Ovary (tissue), 9 donors: ENCODE data around the gene ETFB. TPM values are rescaled to one million over a fixed set of nuclear protein-coding genes. Genes with fewer than 3 reads are reported as not detected.

ENCODE experiments used
- DNase-seq, 5 donors: peaks; one replicate each; pipeline ENCODE4 v3.0.0-alpha.2; 2019 to 2020
- H3K27ac ChIP-seq, 2 donors: fragments of 200-600 bp; one replicate each; pipeline versions ENCODE4 v1.5.1 to v1.8.0; 2019 to 2022
- H3K27me3 ChIP-seq: fragments of 200-600 bp; one replicate; pipeline ENCODE4 v1.8.0; 2022
- H3K36me3 ChIP-seq: fragments of 200-600 bp; sonication (generic); one replicate; pipeline ENCODE4 v1.5.1; 2019
- H3K4me1 ChIP-seq: one replicate; pipeline ENCODE4 v1.8.1; 2013; ENCODE audit warnings: mild to moderate bottlenecking, moderate library complexity; ENCODE audit not compliant: insufficient read depth
- H3K4me3 ChIP-seq: fragments of 200-600 bp; sonication (generic); one replicate; pipeline ENCODE4 v1.5.1; 2017
- H3K9me3 ChIP-seq, 2 donors: fragments of 200-600 bp in 1 of 2; sonication (generic) in 1 of 2; one replicate each; pipeline versions ENCODE4 v1.5.1 to v1.8.1; 2013 to 2019; ENCODE audit warnings: mild to moderate bottlenecking in 1 of 2, moderate library complexity in 1 of 2
- EP300 ChIP-seq: sonication (generic); formaldehyde crosslinking; IDR thresholded peaks from one replicate; pipeline ENCODE4 v1.6.1; 2017; ENCODE audit warnings: antibody characterized with exemption
- POLR2A ChIP-seq: fragments of 450-650 bp; IDR thresholded peaks from one replicate; pipeline ENCODE4 v1.6.1; 2017; ENCODE audit warnings: antibody characterized with exemption, mild to moderate bottlenecking, moderate library complexity
- WGBS, 3 donors: extraction: QIAGEN DNeasy Blood & Tissue Kit in 1 of 3; methylation state at CpG; one replicate each; pipeline versions ENCODE4 v1.1.5 to v1.1.7; 2013 to 2017; 5-methylcytosine and 5-hydroxymethylcytosine counted together
- intact Hi-C, 4 donors: fragments of 100-400 bp; cut with DNase I; formaldehyde crosslinking; loops; one replicate each; pipeline versions ENCODE4 v1.11.0 to v1.15.1; 2022 to 2023
- polyA plus RNA-seq, 2 donors: library from polyadenylated mRNA; stranded (reverse); fragments of 200-250 nt in 1 of 2; fragments of 350-450 nt in 1 of 2; fragmentation: Illumina TruSeq in 1 of 2; extraction: RNeasy Lipid Tissue Mini Kit (QIAGEN cat#74804) in 1 of 2; gene quantifications; one replicate each; pipeline ENCODE4 v1.2.3, GENCODE V29; 2013 to 2014
- total RNA-seq, 7 donors: library from RNA; depleted of rRNA in 2 of 7; stranded (reverse); fragments of >200 nt in 2 of 7; fragmentation: NEBNext Ultra II Directional in 3 of 7; extraction: Animal tissue kit (Norgen Biotek cat#: 25700) in 3 of 7; gene quantifications; one replicate each; pipeline versions ENCODE4 v1.1.0 to v1.2.4, GENCODE V29; 2016 to 2023
- TF ChIP-seq, protein P1 (sequence below), 3 donors: fragments of 450-650 bp in 2 of 3; fragments of 200-600 bp in 1 of 3; IDR thresholded peaks; one replicate each; pipeline versions ENCODE4 v1.5.1 to v1.8.0; 2016 to 2022; ENCODE audit warnings: antibody characterized with exemption in 3 of 3, mild to moderate bottlenecking in 1 of 3
- donor health status: DM: no; HTN: no; CAD: no; lungs with moderate emphysema.
- donor health status: DM: no; HTN: no; CAD: no.
- donor health status: Bipolar disorder and iron deficiency.
- donor health status: DM: yes; HTN: yes; CAD: no.
- donor health status: DM: no; HTN: no; CAD: no.
- donor health status: DM: yes; HTN: yes; CAD: no.

Gene ETFB
- total and polyA plus RNA-seq, 9 donors, result 12.4 to 91.3 (median 63.3) TPM

DNA sequence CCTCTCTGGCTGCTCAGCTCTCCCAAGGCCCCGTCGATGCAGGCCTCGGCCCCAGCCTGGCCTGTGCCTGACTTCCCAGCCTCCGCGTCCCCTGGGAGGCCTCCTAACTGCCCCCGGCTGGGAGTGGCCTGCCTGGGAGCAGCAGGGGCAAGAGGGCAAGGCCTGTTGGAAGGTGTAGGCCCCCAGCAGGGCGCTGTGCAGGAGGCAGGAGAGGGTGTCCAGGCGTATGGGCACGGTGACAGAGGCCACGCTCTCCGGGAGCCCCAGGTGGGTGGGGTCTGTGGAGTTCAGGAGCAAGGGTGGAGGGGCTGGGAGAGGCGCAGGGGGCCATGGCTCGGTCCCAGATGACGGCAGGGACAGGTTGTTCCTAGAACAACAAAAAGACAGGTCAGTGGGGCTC lies 23.0 kb upstream of the ETFB start:
- no peak for DNase-seq
- Histone ChIP-seq H3K36me3 (no peaks in the 10 kb centered on the region), H3K27ac (no peak overlapping the region), H3K27me3 (no peaks in the 10 kb centered on the region), H3K4me3 (no peak overlapping the region), H3K4me1 (no peaks in the 10 kb centered on the region), H3K9me3 (no peaks in the 10 kb centered on the region)
- TF ChIP-seq, protein P1, sequence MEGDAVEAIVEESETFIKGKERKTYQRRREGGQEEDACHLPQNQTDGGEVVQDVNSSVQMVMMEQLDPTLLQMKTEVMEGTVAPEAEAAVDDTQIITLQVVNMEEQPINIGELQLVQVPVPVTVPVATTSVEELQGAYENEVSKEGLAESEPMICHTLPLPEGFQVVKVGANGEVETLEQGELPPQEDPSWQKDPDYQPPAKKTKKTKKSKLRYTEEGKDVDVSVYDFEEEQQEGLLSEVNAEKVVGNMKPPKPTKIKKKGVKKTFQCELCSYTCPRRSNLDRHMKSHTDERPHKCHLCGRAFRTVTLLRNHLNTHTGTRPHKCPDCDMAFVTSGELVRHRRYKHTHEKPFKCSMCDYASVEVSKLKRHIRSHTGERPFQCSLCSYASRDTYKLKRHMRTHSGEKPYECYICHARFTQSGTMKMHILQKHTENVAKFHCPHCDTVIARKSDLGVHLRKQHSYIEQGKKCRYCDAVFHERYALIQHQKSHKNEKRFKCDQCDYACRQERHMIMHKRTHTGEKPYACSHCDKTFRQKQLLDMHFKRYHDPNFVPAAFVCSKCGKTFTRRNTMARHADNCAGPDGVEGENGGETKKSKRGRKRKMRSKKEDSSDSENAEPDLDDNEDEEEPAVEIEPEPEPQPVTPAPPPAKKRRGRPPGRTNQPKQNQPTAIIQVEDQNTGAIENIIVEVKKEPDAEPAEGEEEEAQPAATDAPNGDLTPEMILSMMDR (IDR thresholded peaks at IDR 0.05), result no peak
- TF ChIP-seq EP300, result no peak
- intact Hi-C loops, result no loop called here
- 74 to 79% (median 79%) methylated on average over 11 to 14 of the region's 14 CpGs for WGBS, 3 donors

DNA sequence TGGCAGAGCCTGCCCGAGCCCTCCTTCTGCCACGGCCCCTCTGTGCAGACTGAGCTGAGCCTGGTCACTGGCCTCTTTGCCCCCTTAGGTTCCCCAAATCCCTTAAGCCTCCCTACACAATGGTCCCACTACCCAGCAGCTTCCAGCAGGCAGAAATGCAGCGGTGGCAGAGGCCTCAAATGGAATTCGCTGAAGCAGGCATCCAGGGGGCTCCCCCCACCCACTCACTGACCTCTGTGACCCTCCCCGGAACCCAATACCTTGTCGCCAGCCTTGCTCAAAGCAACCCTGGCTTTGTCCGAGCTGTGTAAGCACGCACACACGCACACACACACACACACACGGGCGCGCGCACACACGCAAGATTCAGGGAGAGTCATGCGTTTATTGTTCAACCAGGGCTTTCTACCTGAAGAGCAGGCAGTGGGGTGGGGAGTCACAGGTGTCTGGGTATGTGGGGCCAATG lies 21.8 kb upstream of the ETFB start, which contains the start of gene LIM2:
LIM2 (minus strand) TSS at position 51 of the 466 bp plus-strand sequence. CDS start 531 bp downstream, outside the sequence.
- TF ChIP-seq POLR2A (no peak), EP300 (no peak)
- TF ChIP-seq, protein P1 (IDR thresholded peaks at IDR 0.05), result no peak
- Histone ChIP-seq H3K27me3 (no peaks in the 10 kb centered on the region), H3K9me3 (no peaks in the 10 kb centered on the region), H3K27ac (no peak within 1 kb of the TSS), H3K36me3 (no peaks in the 10 kb centered on the region), H3K4me1 (no peaks in the 10 kb centered on the region), H3K4me3 (no peak within 1 kb of the TSS)
- no peak for DNase-seq
- intact Hi-C loops, result no loop called here
- WGBS, 3 donors, result 77 to 81% (median 79%) methylated on average over 15 of the region's 15 CpGs

DNA sequence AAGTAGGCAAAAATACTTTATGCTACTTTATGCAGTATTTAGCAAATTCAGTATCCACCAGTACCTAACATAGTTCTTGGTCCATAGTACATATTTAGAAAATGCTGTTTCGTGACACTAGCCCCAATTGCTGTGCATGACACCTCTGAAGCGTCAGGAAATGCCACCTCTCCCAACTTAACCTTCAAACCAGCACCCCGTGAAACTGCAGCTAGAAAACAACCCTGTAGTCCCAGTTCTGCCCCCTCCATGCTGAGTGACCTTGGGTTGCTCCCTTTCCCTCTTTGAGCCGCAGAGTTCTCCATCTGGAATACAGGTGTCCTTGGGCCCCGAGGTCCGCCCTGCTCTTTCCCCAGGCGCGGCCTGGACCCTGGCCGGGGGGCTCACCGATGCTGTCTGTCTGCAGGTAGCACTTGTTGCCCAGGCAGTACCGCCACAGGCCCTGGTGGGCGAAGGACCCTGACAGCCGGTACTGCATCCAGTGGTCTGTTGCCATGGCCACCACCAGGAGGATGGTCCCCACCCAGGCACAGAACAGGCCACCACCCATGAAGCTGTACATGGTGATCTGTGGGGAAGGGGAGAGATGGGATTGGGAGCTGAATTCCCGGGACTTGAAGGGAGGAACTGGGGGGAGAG lies 20.8 kb upstream of the ETFB start:
- Histone ChIP-seq H3K36me3 (no peaks in the 10 kb centered on the region), H3K27ac (no peak overlapping the region), H3K9me3 (no peaks in the 10 kb centered on the region), H3K27me3 (no peaks in the 10 kb centered on the region), H3K4me1 (no peaks in the 10 kb centered on the region), H3K4me3 (no peak overlapping the region)
- DNase-seq, result no peak
- 74 to 80% (median 78%) methylated on average over 14 of the region's 14 CpGs for WGBS, 3 donors
- TF ChIP-seq, protein P1 (IDR thresholded peaks at IDR 0.05), result no peak
- no peak for TF ChIP-seq POLR2A
- TF ChIP-seq EP300, result no peak
- intact Hi-C loops, result no loop called here

DNA sequence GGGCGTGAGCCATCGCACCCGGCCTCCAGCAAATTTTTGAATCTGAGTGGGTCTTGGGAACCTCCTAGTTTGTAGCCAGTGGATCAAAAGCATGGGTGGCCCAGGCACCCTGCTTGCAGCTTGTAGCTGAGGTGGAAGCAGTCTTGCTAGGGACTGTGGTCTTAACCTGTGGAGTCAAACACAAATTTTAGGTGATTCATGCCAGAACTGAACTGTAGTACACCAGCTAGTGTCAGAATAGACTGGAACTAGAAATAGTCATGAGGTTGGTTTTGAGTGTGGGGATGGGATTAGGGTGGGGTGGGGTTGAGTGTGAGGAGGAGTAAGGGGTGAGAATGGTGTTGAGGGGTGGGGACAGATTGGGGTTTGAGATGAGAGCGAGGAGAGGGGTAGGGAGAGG lies 15.8 kb upstream of the ETFB start:
- Histone ChIP-seq H3K27ac (no peak overlapping the region), H3K27me3 (no peaks in the 10 kb centered on the region), H3K4me3 (no peak overlapping the region), H3K9me3 (no peaks in the 10 kb centered on the region), H3K36me3 (no peaks in the 10 kb centered on the region), H3K4me1 (no peaks in the 10 kb centered on the region)
- DNase-seq, result no peak
- 92 to 94% (median 94%) methylated on average over 4 of the region's 4 CpGs for WGBS, 3 donors
- intact Hi-C loops, result no loop called here
- TF ChIP-seq POLR2A, result no peak
- TF ChIP-seq, protein P1 (IDR thresholded peaks at IDR 0.05), result no peak
